Psoas muscle (tissue), 8 donors: Measurements from ENCODE around the gene TTLL11. TPM values are rescaled to one million over a fixed set of nuclear protein-coding genes. Genes with fewer than 3 reads are reported as not detected.

Experiments
- ATAC-seq, 4 donors: fragments of 200-7000 bp; cut with Tn5 transposase; one replicate each; pipeline ENCODE4 v1.9.1; 2020; ENCODE audit warnings: moderate library complexity in 3 of 4, mild to moderate bottlenecking in 2 of 4
- DNase-seq, 2 donors: peaks; one replicate each; pipeline ENCODE4 v3.0.0-alpha.2; 2020
- H3K27ac ChIP-seq: fragments of 200-600 bp; one replicate; pipeline ENCODE4 v1.8.0; 2022
- H3K27me3 ChIP-seq, 3 donors: fragments of 200-600 bp in 1 of 3; one replicate each; pipeline versions ENCODE4 v1.6.1 to v1.8.0; 2013 to 2022; ENCODE audit warnings: low read length in 2 of 3, mild to moderate bottlenecking in 2 of 3, moderate library complexity in 1 of 3; ENCODE audit not compliant: insufficient read depth in 3 of 3
- H3K36me3 ChIP-seq, 2 donors: fragments of 200-600 bp in 1 of 2; one replicate each; pipeline versions ENCODE4 v1.6.1 to v1.8.0; 2013 to 2022; ENCODE audit warnings: low read depth in 1 of 2, mild to moderate bottlenecking in 1 of 2, moderate library complexity in 1 of 2; ENCODE audit not compliant: insufficient read depth in 1 of 2
- H3K4me1 ChIP-seq: fragments of 200-600 bp; one replicate; pipeline ENCODE4 v1.8.0; 2022
- H3K4me3 ChIP-seq: fragments of 200-600 bp; one replicate; pipeline ENCODE4 v1.8.0; 2022; ENCODE audit warnings: mild to moderate bottlenecking
- H3K9me3 ChIP-seq: fragments of 200-600 bp; one replicate; pipeline ENCODE4 v1.8.0; 2022
- CTCF ChIP-seq: fragments of 200-600 bp; IDR thresholded peaks from one replicate; pipeline ENCODE4 v1.8.0; 2022; ENCODE audit warnings: antibody characterized with exemption
- WGBS, 3 donors: extraction: QIAGEN DNeasy Blood & Tissue Kit; methylation state at CpG; one replicate each; pipeline versions ENCODE4 v1.1.6 to v1.1.7; 2013; 5-methylcytosine and 5-hydroxymethylcytosine counted together
- intact Hi-C, 2 donors: fragments of 100-400 bp; cut with DNase I; formaldehyde crosslinking; loops; one replicate each; pipeline versions ENCODE4 v1.11.0 to v1.14.2; 2022
- polyA plus RNA-seq, 3 donors: library from polyadenylated mRNA; stranded (reverse); fragments of 200-250 nt; gene quantifications; one replicate each; pipeline ENCODE4 v1.2.3, GENCODE V29; 2013
- total RNA-seq, 4 donors: library from RNA; stranded (reverse); fragmentation: NEBNext Ultra II Directional in 2 of 4; extraction: Animal tissue kit (Norgen Biotek cat#: 25700) in 2 of 4; gene quantifications; one replicate each; pipeline versions ENCODE4 v1.2.1 to v1.2.4, GENCODE V29; 2021 to 2023
- donor health status: healthy with polysubstance abuse.
- donor health status: DM: no; HTN: no; CAD: no; lungs with moderate emphysema.
- donor health status: Bipolar disorder and iron deficiency.
- donor health status: healthy.
- donor health status: DM: yes; HTN: yes; CAD: no.
- donor health status: DM: no; HTN: no; CAD: no.
- donor health status: DM: no; HTN: no; CAD: no.
- donor health status: DM: yes; HTN: yes; CAD: no.

TTLL11 gene
- total and polyA plus RNA-seq, 7 donors, result 15.1 to 56.4 (median 19.3) TPM

GRCh38 chr9:121860213-121860612 is 232.9 kb downstream of the TTLL11 start:
- Histone ChIP-seq H3K36me3 (peaks cover 0 to 37% of the 10 kb centered on the region in 2 donors), H3K27me3 (no peaks in the 10 kb centered on the region), H3K27ac (no peak overlapping the region), H3K4me3 (no peak overlapping the region), H3K9me3 (no peaks in the 10 kb centered on the region), H3K4me1 (peaks cover 5% of the 10 kb centered on the region)
- DNase-seq (no peak), ATAC-seq (no peak)
- WGBS, 3 donors, result 87 to 95% (median 92%) methylated on average over 3 of the region's 3 CpGs
- TF ChIP-seq CTCF, result no peak
- intact Hi-C loops, result loop anchor here (5.0 to 10.0 kb wide), 3 partner anchors 135 to 313 kb away; no protein-coding TSS in a partner anchor

DNA sequence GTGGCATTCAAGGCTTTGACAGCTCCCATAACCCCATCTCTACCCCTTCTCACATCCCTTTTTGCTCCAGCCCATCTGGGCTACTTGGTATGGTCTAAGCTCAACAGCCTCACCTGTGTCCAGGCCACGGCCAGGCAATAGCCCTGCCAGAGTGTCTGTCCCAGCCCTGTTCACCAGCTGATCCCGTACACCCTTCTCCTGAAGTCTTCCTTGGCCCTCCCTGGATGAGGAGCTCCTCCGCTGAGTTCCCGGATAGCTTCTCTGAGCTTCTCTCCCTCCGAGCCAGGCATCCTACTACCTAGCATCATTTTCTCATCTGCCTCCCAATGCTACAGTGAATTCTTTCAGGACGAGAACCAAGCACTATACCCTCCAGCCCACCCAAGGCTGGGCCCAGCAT is 233.5 kb downstream of the TTLL11 start:
- intact Hi-C loops, result loop anchor here (5.0 to 10.0 kb wide), 3 partner anchors 135 to 312 kb away; no protein-coding TSS in a partner anchor
- 87 to 99% (median 91%) methylated on average over 6 of the region's 6 CpGs for WGBS, 3 donors
- ATAC-seq, result no peak
- Histone ChIP-seq H3K27ac (no peak overlapping the region), H3K9me3 (no peaks in the 10 kb centered on the region), H3K4me1 (peaks cover 5% of the 10 kb centered on the region), H3K4me3 (no peak overlapping the region), H3K36me3 (peaks cover 0 to 37% of the 10 kb centered on the region in 2 donors), H3K27me3 (no peaks in the 10 kb centered on the region)
- DNase-seq, result no peak
- TF ChIP-seq CTCF, result no peak

DNA sequence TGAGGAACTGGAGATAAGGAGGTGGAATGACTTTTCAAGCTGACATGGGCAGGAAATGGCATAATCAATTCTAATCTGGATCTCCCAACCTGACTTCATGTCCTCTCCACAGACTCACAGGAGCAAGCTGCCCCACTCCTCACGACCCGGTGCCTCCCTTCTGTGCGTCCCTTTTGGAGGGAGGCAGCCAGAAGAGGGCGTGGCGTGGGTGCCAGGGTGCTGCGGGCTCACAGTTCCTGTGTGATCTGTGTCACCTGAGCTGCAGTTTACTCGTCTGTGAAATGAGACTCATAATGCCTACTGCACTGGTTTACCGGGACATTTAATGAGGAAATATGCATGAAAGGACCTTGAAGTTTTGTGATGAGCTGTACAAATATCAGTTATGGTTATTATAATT is 234.3 kb downstream of the TTLL11 start:
- H3K27ac ChIP-seq, result no peak overlapping the region
- intact Hi-C loops, result no loop called here
- 87 to 96% (median 89%) methylated on average over 8 of the region's 8 CpGs for WGBS, 3 donors

DNA sequence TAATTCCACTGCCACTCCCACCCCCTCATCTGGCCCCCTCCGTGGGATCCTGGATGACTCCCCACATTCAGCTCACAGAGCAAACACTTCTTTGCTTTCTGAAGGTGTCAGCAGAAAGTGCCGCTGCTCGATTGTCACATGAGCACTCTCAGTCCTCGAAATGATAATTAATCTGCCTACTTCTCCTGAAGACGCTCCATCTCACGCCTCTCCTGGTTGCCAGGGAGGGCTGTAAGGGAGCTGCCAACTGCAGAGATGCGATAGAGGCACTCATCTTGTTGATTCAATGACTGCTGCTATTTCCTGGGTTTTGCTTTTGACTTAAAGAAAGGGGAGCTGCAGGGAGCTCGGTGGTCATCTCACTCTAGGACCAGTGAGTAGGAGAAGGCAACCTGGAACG is 235.2 kb downstream of the TTLL11 start:
- Histone ChIP-seq H3K36me3 (peaks cover 0 to 37% of the 10 kb centered on the region in 2 donors), H3K4me3 (no peak overlapping the region), H3K9me3 (no peaks in the 10 kb centered on the region), H3K27me3 (no peaks in the 10 kb centered on the region), H3K4me1 (peaks cover 12% of the 10 kb centered on the region), H3K27ac (no peak overlapping the region)
- intact Hi-C loops, result no loop called here
- no peak for TF ChIP-seq CTCF
- 85 to 88% (median 86%) methylated on average over 9 of the region's 9 CpGs for WGBS, 3 donors
- ATAC-seq, result no peak
- no peak for DNase-seq

More for the DNA sequence above, 234.3 kb downstream of the TTLL11 start:
- TF ChIP-seq CTCF, result no peak
- ATAC-seq (no peak), DNase-seq (no peak)
- peaks cover 6% of the 10 kb centered on the region for H3K4me1 ChIP-seq
- no peak overlapping the region for H3K4me3 ChIP-seq
- peaks cover 0 to 37% of the 10 kb centered on the region in 2 donors for H3K36me3 ChIP-seq
- no peaks in the 10 kb centered on the region for H3K27me3 ChIP-seq
- H3K9me3 ChIP-seq, result no peaks in the 10 kb centered on the region

- 81 to 92% (median 82%) methylated on average over 5 of the region's 5 CpGs for WGBS, 3 donors
- Histone ChIP-seq H3K27ac (no peak overlapping the region), H3K9me3 (no peaks in the 10 kb centered on the region), H3K27me3 (no peaks in the 10 kb centered on the region), H3K4me1 (peaks cover 12% of the 10 kb centered on the region), H3K36me3 (peaks cover 0 to 35% of the 10 kb centered on the region in 2 donors), H3K4me3 (no peak overlapping the region)
- DNase-seq (no peak), ATAC-seq (no peak)
- intact Hi-C loops, result no loop called here
- TF ChIP-seq CTCF, result no peak
Observed at GRCh38 chr9:121855476-121855875, 237.6 kb downstream of the TTLL11 start.
